Prostate gland (tissue), 2 donors: Measurements from ENCODE around the gene GDF11. TPM values are rescaled to one million over a fixed set of nuclear protein-coding genes. Genes with fewer than 3 reads are reported as not detected.

ENCODE experiments used
- DNase-seq: peaks from one replicate; pipeline ENCODE4 v3.0.0-alpha.2; 2019; ENCODE audit warnings: low spot score
- H3K27ac ChIP-seq, 2 donors: fragments of 200-600 bp; sonication (generic); 2 replicates each; pipeline ENCODE4 v1.5.1; 2017 to 2019
- H3K27me3 ChIP-seq: fragments of 200-600 bp; sonication (generic); replicated peaks from 2 replicates; pipeline ENCODE4 v1.5.1; 2019; ENCODE audit not compliant: insufficient read depth
- H3K36me3 ChIP-seq, 2 donors: fragments of 200-600 bp; sonication (generic); 1 replicate in 1 of 2; 2 replicates in 1 of 2; pipeline versions ENCODE4 v1.5.1 to v1.8.1; 2017 to 2019
- H3K4me1 ChIP-seq: fragments of 200-600 bp; sonication (generic); replicated peaks from 2 replicates; pipeline ENCODE4 v1.5.1; 2019
- H3K4me3 ChIP-seq, 2 donors: fragments of 200-600 bp; sonication (generic); 2 replicates each; pipeline ENCODE4 v1.5.1; 2017 to 2019
- H3K9me3 ChIP-seq: fragments of 200-600 bp; sonication (generic); 2 replicates; pipeline ENCODE4 v1.5.1; 2017
- POLR2A ChIP-seq: fragments of 450-650 bp; IDR thresholded peaks from one replicate; pipeline ENCODE4 v1.6.1; 2016; ENCODE audit warnings: antibody characterized with exemption, mild to moderate bottlenecking
- POLR2AphosphoS5 ChIP-seq: sonication (generic); formaldehyde crosslinking; IDR thresholded peaks from one replicate; pipeline ENCODE4 v1.6.1; 2017; ENCODE audit warnings: antibody characterized with exemption
- WGBS: methylation state at CpG from one replicate; pipeline ENCODE4 v1.1.5; 2018; 5-methylcytosine and 5-hydroxymethylcytosine counted together
- intact Hi-C: fragments of 100-400 bp; cut with DNase I; formaldehyde crosslinking; loops from one replicate; pipeline ENCODE4 v1.14.2; 2022
- total RNA-seq, 2 donors: library from RNA; depleted of rRNA; stranded (reverse); fragments of >200 nt; gene quantifications; one replicate each; pipeline ENCODE4 v1.1.0, GENCODE V29; 2016
- TF ChIP-seq, protein P1 (sequence below), 4 experiments: fragments of 200-600 bp in 2 of 4; fragments of 450-650 bp in 2 of 4; sonication (generic) in 2 of 4; IDR thresholded peaks; 1 replicate in 3 of 4; 2 replicates in 1 of 4; pipeline ENCODE4 v1.5.1; 2016 to 2019; ENCODE audit warnings: antibody characterized with exemption in 4 of 4, mild to moderate bottlenecking in 2 of 4, moderate library complexity in 2 of 4

GDF11 gene
- total RNA-seq, 2 donors from 2014 or later = 4.1 to 10.3 TPM

DNA sequence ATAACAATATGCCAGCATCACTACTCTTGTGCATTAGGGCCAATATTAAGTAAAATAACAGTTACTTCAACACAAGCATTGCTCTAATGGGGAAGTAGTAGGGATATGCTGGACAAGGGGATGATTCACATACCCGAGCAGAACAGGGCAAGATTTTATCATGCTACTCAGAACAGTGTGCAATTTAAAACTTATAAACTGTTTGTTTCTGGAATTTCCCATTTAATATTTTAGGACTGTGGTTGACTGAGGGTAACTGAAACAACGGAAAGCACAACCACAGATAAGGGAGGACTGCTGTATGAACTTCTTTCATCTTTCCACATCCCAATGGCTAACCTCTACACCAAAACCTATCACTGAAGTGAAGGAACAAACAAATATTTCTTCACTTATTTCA, 37.8 kb downstream of the GDF11 start:
- Histone ChIP-seq H3K4me3 (no peak overlapping the region), H3K4me1 (no peaks in the 10 kb centered on the region), H3K36me3 (no peaks in the 10 kb centered on the region), H3K9me3 (no peaks in the 10 kb centered on the region), H3K27me3 (no peaks in the 10 kb centered on the region), H3K27ac (no peak overlapping the region)
- intact Hi-C loops = no loop called here
- TF ChIP-seq, protein P1, sequence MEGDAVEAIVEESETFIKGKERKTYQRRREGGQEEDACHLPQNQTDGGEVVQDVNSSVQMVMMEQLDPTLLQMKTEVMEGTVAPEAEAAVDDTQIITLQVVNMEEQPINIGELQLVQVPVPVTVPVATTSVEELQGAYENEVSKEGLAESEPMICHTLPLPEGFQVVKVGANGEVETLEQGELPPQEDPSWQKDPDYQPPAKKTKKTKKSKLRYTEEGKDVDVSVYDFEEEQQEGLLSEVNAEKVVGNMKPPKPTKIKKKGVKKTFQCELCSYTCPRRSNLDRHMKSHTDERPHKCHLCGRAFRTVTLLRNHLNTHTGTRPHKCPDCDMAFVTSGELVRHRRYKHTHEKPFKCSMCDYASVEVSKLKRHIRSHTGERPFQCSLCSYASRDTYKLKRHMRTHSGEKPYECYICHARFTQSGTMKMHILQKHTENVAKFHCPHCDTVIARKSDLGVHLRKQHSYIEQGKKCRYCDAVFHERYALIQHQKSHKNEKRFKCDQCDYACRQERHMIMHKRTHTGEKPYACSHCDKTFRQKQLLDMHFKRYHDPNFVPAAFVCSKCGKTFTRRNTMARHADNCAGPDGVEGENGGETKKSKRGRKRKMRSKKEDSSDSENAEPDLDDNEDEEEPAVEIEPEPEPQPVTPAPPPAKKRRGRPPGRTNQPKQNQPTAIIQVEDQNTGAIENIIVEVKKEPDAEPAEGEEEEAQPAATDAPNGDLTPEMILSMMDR (IDR thresholded peaks at IDR 0.05) = no peak
- TF ChIP-seq POLR2A (no peak), POLR2AphosphoS5 (no peak)
- no peak for DNase-seq
- WGBS = 40% methylated on average over 2 of the region's 2 CpGs

DNA sequence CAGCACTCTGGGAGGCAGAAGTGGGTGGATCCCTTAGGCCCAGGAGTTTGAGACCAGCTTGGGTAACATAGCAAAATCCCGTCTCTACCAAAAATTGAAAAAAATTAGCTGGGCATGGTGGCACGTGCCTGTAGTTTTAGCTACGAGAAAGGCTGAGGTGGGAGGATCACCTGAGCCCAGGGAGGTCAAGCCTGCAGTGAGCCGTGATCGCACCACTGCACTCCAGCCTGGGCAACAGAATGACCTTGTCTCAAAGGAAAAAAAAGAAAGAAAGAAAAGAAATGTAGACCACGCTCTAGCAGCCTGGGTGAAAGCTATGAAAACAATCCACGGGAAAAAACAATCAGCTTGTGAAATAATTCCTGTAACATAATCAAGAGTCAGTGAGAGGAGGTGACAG, 45.6 kb downstream of the GDF11 start:
- WGBS = 80% methylated on average over 7 of the region's 7 CpGs
- peaks cover 7 to 8% of the 10 kb centered on the region in 2 donors for H3K36me3 ChIP-seq
- no peaks in the 10 kb centered on the region for H3K9me3 ChIP-seq
- no peak overlapping the region for H3K27ac ChIP-seq
- intact Hi-C loops = no loop called here
- no peak for TF ChIP-seq POLR2A
- no peak for TF ChIP-seq POLR2AphosphoS5
- TF ChIP-seq, protein P1 (IDR thresholded peaks at IDR 0.05) = no peak
- DNase-seq = no peak
- no peaks in the 10 kb centered on the region for H3K4me1 ChIP-seq
- no peak overlapping the region for H3K4me3 ChIP-seq
- H3K27me3 ChIP-seq = no peaks in the 10 kb centered on the region

DNA sequence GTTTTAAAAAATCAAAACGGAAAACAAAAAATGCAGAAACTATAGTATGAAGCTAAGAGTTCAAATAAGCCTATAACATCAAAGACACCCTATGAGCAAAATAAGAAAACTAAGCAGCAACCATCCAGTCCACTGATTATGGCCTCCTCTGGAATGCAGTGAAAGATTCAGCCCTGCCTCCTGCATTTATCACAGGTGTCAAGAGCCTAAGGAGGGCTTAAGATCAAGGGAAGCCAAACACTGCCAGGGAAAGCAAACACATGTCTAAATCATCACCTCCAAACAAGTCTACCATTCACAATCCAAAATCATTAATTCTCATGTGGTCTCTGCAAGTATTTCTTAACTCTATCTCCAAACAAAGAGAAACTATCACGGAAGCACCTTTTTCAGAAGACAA, 46.2 kb downstream of the GDF11 start:
- Histone ChIP-seq H3K27ac (no peak overlapping the region), H3K4me3 (no peak overlapping the region), H3K27me3 (no peaks in the 10 kb centered on the region), H3K4me1 (no peaks in the 10 kb centered on the region), H3K36me3 (peaks cover 7 to 10% of the 10 kb centered on the region in 2 donors), H3K9me3 (no peaks in the 10 kb centered on the region)
- intact Hi-C loops = no loop called here
- TF ChIP-seq POLR2A = no peak
- TF ChIP-seq POLR2AphosphoS5 = no peak
- TF ChIP-seq, protein P1 (IDR thresholded peaks at IDR 0.05) = no peak
- no peak for DNase-seq
- 80% methylated on average over 2 of the region's 2 CpGs for WGBS

DNA sequence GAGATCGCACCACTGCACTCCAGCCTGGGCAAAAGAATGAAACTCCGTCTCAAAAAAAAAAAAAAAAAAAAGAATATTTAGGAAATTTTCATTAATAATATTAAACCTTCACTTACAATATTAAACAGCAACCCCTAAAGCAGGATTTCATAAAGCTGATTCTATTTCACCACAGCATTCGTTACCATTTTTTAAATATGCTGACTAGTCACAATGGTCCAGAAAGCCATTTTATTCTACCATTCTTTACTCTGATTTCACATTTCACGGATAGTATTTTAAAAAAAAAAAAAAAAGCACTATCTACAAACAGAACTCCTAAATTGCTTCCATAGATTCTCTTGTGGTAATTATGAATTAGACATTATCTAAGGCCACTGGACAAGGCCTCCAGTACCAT, 47.0 kb downstream of the GDF11 start:
- no peaks in the 10 kb centered on the region for H3K9me3 ChIP-seq
- H3K36me3 ChIP-seq = peaks cover 7 to 15% of the 10 kb centered on the region in 2 donors
- intact Hi-C loops = no loop called here
- TF ChIP-seq, protein P1 (IDR thresholded peaks at IDR 0.05) = no peak
- TF ChIP-seq POLR2AphosphoS5 = no peak
- TF ChIP-seq POLR2A = no peak
- 95% methylated on average over 4 of the region's 4 CpGs for WGBS
- no peak overlapping the region for H3K27ac ChIP-seq
- H3K4me3 ChIP-seq = no peak overlapping the region
- no peak for DNase-seq
- H3K27me3 ChIP-seq = no peaks in the 10 kb centered on the region
- H3K4me1 ChIP-seq = no peaks in the 10 kb centered on the region

DNA sequence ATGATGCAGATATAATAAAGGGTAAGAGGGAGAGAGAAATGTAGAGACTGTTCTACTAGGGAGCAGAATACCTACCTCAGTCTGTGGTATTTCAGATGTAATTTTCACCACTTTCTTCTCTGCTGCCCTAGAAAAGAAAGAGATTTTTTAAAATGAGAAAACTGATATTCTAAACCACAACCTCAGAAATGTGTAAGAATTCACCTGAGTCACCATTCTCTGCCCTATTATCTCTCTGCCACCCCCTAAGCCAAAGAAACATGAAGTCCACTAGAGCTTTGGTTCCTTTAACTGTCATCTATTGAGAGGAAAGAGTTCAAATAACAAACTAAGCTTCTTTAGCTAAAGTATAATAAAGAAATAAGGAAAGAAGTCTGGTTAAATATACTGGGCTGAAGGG, 53.0 kb downstream of the GDF11 start:
- intact Hi-C loops = loop anchor here (2.0 kb wide), 1 partner anchor 53 kb away; the partner anchor contains the start of gene GDF11

More for the DNA sequence above, 53.0 kb downstream of the GDF11 start:
- TF ChIP-seq POLR2AphosphoS5 = no peak
- TF ChIP-seq, protein P1 (IDR thresholded peaks at IDR 0.05) = no peak
- TF ChIP-seq POLR2A = no peak
- H3K9me3 ChIP-seq = no peaks in the 10 kb centered on the region
- DNase-seq = no peak
- H3K27me3 ChIP-seq = no peaks in the 10 kb centered on the region
- no peak overlapping the region for H3K4me3 ChIP-seq
- H3K27ac ChIP-seq = no peak overlapping the region
- no peaks in the 10 kb centered on the region for H3K4me1 ChIP-seq
- H3K36me3 ChIP-seq = peaks cover 0 to 7% of the 10 kb centered on the region in 2 donors
